Caco-2 (cell line): Measurements from ENCODE around the gene CRIP1. TPM values are rescaled to one million over a fixed set of nuclear protein-coding genes. Genes with fewer than 3 reads are reported as not detected.

Experiments
- BruUV-seq: library from RNA; stranded (reverse); fragments of 400-500 nt; replicated peaks from 2 replicates; lab custom pipeline; 2021; lab: Mats Ljungman, UMichigan
- CTCF ChIA-PET: fragments of 300-600 bp; sonication (Branson Sonifier 250); formaldehyde crosslinking; loops from one replicate; lab custom pipeline; 2022; ENCODE audit warnings: antibody characterized with exemption; lab: Charles Lee
- POLR2A ChIA-PET: fragments of 300-600 bp; sonication (Branson Sonifier 250); formaldehyde crosslinking; loops from one replicate; lab custom pipeline; 2022; ENCODE audit warnings: antibody characterized with exemption; lab: Charles Lee
- DNase-seq, 2 experiments: peaks; one replicate each; pipeline versions ENCODE4 v3.0.0 to v3.0.0-alpha.2; 2020 to 2022
- H3K27me3 ChIP-seq: replicated peaks from 2 replicates; pipeline ENCODE4 v1.6.0; 2011; ENCODE audit warnings: low read length; ENCODE audit not compliant: control insufficient read depth, insufficient read depth
- H3K36me3 ChIP-seq: 2 replicates; pipeline ENCODE4 v1.5.1; 2011; ENCODE audit warnings: low read length; ENCODE audit not compliant: control insufficient read depth, insufficient read depth
- H3K4me1 ChIP-seq: fragments of 250-450 bp; sonication (Bioruptor Pico); 2 replicates; pipeline ENCODE4 v1.5.1; 2020; ENCODE audit warnings: mild to moderate bottlenecking
- H3K4me3 ChIP-seq: 2 replicates; pipeline ENCODE4 v1.5.1; 2011; ENCODE audit warnings: low read depth, mild to moderate bottlenecking, control low read depth, low read length
- H3K9me3 ChIP-seq: fragments of 250-450 bp; sonication (Bioruptor Pico); 2 replicates; pipeline ENCODE4 v1.5.1; 2020; ENCODE audit warnings: mild to moderate bottlenecking, moderate library complexity
- H3K27ac Mint-ChIP-seq: one replicate; pipeline ENCODE4 v1.8.0; 2022; ENCODE audit warnings: mixed read lengths; ENCODE audit not compliant: unreplicated experiment
- H3K27me3 Mint-ChIP-seq: one replicate; pipeline ENCODE4 v1.8.0; 2022; ENCODE audit warnings: mixed read lengths; ENCODE audit not compliant: insufficient read depth, unreplicated experiment
- H3K36me3 Mint-ChIP-seq: one replicate; pipeline ENCODE4 v1.8.0; 2022; ENCODE audit warnings: mild to moderate bottlenecking, mixed read lengths; ENCODE audit not compliant: insufficient read depth, unreplicated experiment
- H3K4me1 Mint-ChIP-seq: one replicate; pipeline ENCODE4 v1.8.0; 2022; ENCODE audit warnings: low read depth, mixed read lengths; ENCODE audit not compliant: unreplicated experiment
- H3K4me3 Mint-ChIP-seq: one replicate; pipeline ENCODE4 v1.8.0; 2022; ENCODE audit warnings: mild to moderate bottlenecking, moderate library complexity, mixed read lengths; ENCODE audit not compliant: unreplicated experiment
- H3K9me3 Mint-ChIP-seq: one replicate; pipeline ENCODE4 v1.8.0; 2022; ENCODE audit warnings: mixed read lengths; ENCODE audit not compliant: unreplicated experiment
- CTCF ChIP-seq, 2 experiments: fragments of 200-600 bp in 1 of 2; IDR thresholded peaks; 1 replicate in 1 of 2; 2 replicates in 1 of 2; pipeline versions ENCODE4 v1.5.1 to v1.8.0; 2011 to 2022; ENCODE audit warnings: antibody characterized with exemption in 1 of 2, control low read depth in 1 of 2, inconsistent platforms in 1 of 2, low read depth in 1 of 2, low read length in 1 of 2, mild to moderate bottlenecking in 1 of 2, moderate library complexity in 1 of 2; ENCODE audit not compliant: insufficient read depth in 1 of 2, severe bottlenecking in 1 of 2, unreplicated experiment in 1 of 2
- intact Hi-C: fragments of 100-400 bp; cut with micrococcal nuclease; formaldehyde crosslinking; loops from one replicate; pipeline ENCODE4 v1.10.0; 2022; ENCODE audit not compliant: unreplicated experiment
- total RNA-seq: library from RNA; stranded (reverse); gene quantifications from 2 replicates; pipeline ENCODE4 v1.2.3, GENCODE V29; 2022

Gene CRIP1
- total RNA-seq, 1 experiment from 2014 or later, result 75.1 TPM

- Histone ChIP-seq H3K36me3 (no peaks in the 10 kb centered on the region), H3K4me3 (no peak overlapping the region), H3K27me3 (no peaks in the 10 kb centered on the region), H3K9me3 (no peaks in the 10 kb centered on the region), H3K4me1 (peaks cover 12% of the 10 kb centered on the region)
- TF ChIP-seq CTCF (IDR thresholded peaks at IDR 0.05; ENCODE audit: insufficient read depth in 1 of 2, low read depth in 1 of 2, low read length in 1 of 2, severe bottlenecking in 1 of 2, unreplicated experiment in 1 of 2), result no peak
- ChIA-PET POLR2A (no interaction called here), CTCF (interaction anchor here (0.6 to 1.5 kb wide), 6 partner anchors 9 to 1287 kb away, joined by 4 to 11 read pairs (median 5); no protein-coding TSS in a partner anchor)
- no peak for DNase-seq
- no TSS peak for BruUV-seq
- H3K27ac Mint-ChIP-seq, result no peak overlapping the region
- peak overlapping the region; percentile 38 for H3K4me3 Mint-ChIP-seq
- intact Hi-C loops, result loop anchor here (2.0 to 5.0 kb wide), 2 partner anchors 36 to 158 kb away; partner anchors contain the start of gene TEDC1
- peaks cover 5% of the 10 kb centered on the region for H3K36me3 Mint-ChIP-seq
- no peaks in the 10 kb centered on the region for H3K4me1 Mint-ChIP-seq
- peaks cover 7% of the 10 kb centered on the region for H3K27me3 Mint-ChIP-seq
- H3K9me3 Mint-ChIP-seq, result no peaks in the 10 kb centered on the region
Measured at GRCh38 chr14:105528586-105529318, 42.1 kb downstream of the CRIP1 start.

GRCh38 chr14:105529319-105529568, 42.6 kb downstream of the CRIP1 start:
- H3K4me1 ChIP-seq, result peaks cover 12% of the 10 kb centered on the region
- peaks cover 9% of the 10 kb centered on the region for H3K27me3 Mint-ChIP-seq
- no peaks in the 10 kb centered on the region for H3K27me3 ChIP-seq
- H3K9me3 ChIP-seq, result no peaks in the 10 kb centered on the region
- no peak for TF ChIP-seq CTCF (IDR thresholded peaks at IDR 0.05; ENCODE audit: insufficient read depth in 1 of 2, low read depth in 1 of 2, low read length in 1 of 2, severe bottlenecking in 1 of 2, unreplicated experiment in 1 of 2)
- no peak overlapping the region for H3K4me3 ChIP-seq
- no peaks in the 10 kb centered on the region for H3K36me3 ChIP-seq
- H3K27ac Mint-ChIP-seq, result no peak overlapping the region
- peak overlapping the region; percentile 38 for H3K4me3 Mint-ChIP-seq
- CTCF ChIA-PET, result no interaction called here
- H3K4me1 Mint-ChIP-seq, result no peaks in the 10 kb centered on the region
- peaks cover 5% of the 10 kb centered on the region for H3K36me3 Mint-ChIP-seq
- intact Hi-C loops, result loop anchor here (2.0 to 5.0 kb wide), 2 partner anchors 37 to 158 kb away; partner anchors contain the start of gene TEDC1
- no peak for DNase-seq
- POLR2A ChIA-PET, result no interaction called here
- BruUV-seq, result no TSS peak
- no peaks in the 10 kb centered on the region for H3K9me3 Mint-ChIP-seq

GRCh38 chr14:105529569-105530284, 43.0 kb downstream of the CRIP1 start:
- no peaks in the 10 kb centered on the region for H3K9me3 Mint-ChIP-seq
- Histone ChIP-seq H3K4me3 (no peak overlapping the region), H3K27me3 (no peaks in the 10 kb centered on the region), H3K36me3 (no peaks in the 10 kb centered on the region), H3K9me3 (no peaks in the 10 kb centered on the region), H3K4me1 (peaks cover 12% of the 10 kb centered on the region)
- H3K4me1 Mint-ChIP-seq, result no peaks in the 10 kb centered on the region
- BruUV-seq, result no TSS peak
- H3K27ac Mint-ChIP-seq, result no peak overlapping the region
- no peak overlapping the region for H3K4me3 Mint-ChIP-seq
- H3K27me3 Mint-ChIP-seq, result peaks cover 6% of the 10 kb centered on the region
- intact Hi-C loops, result loop anchor here (2.0 to 5.0 kb wide), 2 partner anchors 37 to 159 kb away; partner anchors contain the start of gene TEDC1
- CTCF ChIA-PET, result no interaction called here
- no peak for DNase-seq
- POLR2A ChIA-PET, result no interaction called here
- TF ChIP-seq CTCF (IDR thresholded peaks at IDR 0.05; ENCODE audit: insufficient read depth in 1 of 2, low read depth in 1 of 2, low read length in 1 of 2, severe bottlenecking in 1 of 2, unreplicated experiment in 1 of 2), result no peak
- peaks cover 5% of the 10 kb centered on the region for H3K36me3 Mint-ChIP-seq
